OCI-LY3 (cell line): ENCODE results near the gene SLC16A9.
A peak's percentile ranks its signal among the peaks of the same experiment; 100 is the strongest.
"Not testable (repeated sequence)": the region's sequence is repeated elsewhere in the genome, so short reads cannot be mapped to it uniquely, and the experiment has no call there.

Experiments
- H2AFZ ChIP-seq: fragments of 200-600, 300-600 bp; shearing (Covaris generic); 2 replicates; pipeline ENCODE4 v1.6.0; 2014; ENCODE audit warnings: antibody characterized with exemption, low read depth, low read length
- H3K27ac ChIP-seq: fragments of 200-600, 300-600 bp; sonication (generic); 2 replicates; pipeline ENCODE4 v1.5.1; 2014; ENCODE audit warnings: mild to moderate bottlenecking, low read length, moderate library complexity, mixed read lengths
- H3K27me3 ChIP-seq: fragments of 200-600, 300-600 bp; sonication (generic); 2 replicates; pipeline ENCODE4 v1.6.1; 2014; ENCODE audit warnings: low read depth, low read length, mixed read lengths
- H3K36me3 ChIP-seq: fragments of 200-600, 300-600 bp; sonication (generic); replicated peaks from 2 replicates; pipeline ENCODE3; 2014; ENCODE audit warnings: low read depth, low read length, mixed read lengths
- H3K4me1 ChIP-seq: fragments of 300-600, 200-600 bp; sonication (generic); 2 replicates; pipeline ENCODE4 v1.6.1; 2014; ENCODE audit warnings: low read length, mixed read lengths
- H3K4me2 ChIP-seq: fragments of 200-600, 300-600 bp; sonication (generic); 2 replicates; pipeline ENCODE4 v1.6.1; 2014; ENCODE audit warnings: low read length, mixed read lengths
- H3K4me3 ChIP-seq: fragments of 300-600, 200-600 bp; sonication (generic); 2 replicates; pipeline ENCODE4 v1.5.1; 2014; ENCODE audit warnings: antibody characterized with exemption, mild to moderate bottlenecking, low read length, moderate library complexity
- H3K79me2 ChIP-seq: fragments of 300-600, 200-600 bp; shearing (Covaris generic); 2 replicates; pipeline ENCODE4 v1.6.1; 2014; ENCODE audit warnings: mild to moderate bottlenecking, low read length, mixed read lengths
- H3K9ac ChIP-seq: fragments of 300-600, 200-600 bp; shearing (Covaris generic); 2 replicates; pipeline ENCODE4 v1.6.0; 2014; ENCODE audit warnings: mild to moderate bottlenecking, low read length, moderate library complexity
- H3K9me3 ChIP-seq: fragments of 200-600, 300-600 bp; shearing (Covaris generic); 2 replicates; pipeline ENCODE4 v1.6.1; 2014; ENCODE audit warnings: low read length, mixed read lengths; ENCODE audit not compliant: insufficient read depth
- H4K20me1 ChIP-seq: fragments of 200-600, 300-600 bp; sonication (generic); 2 replicates; pipeline ENCODE4 v1.6.1; 2016; ENCODE audit warnings: low read length, mixed read lengths; ENCODE audit not compliant: insufficient read depth
- CTCF ChIP-seq: fragments of 200-600, 300-600 bp; sonication (generic); IDR thresholded peaks from 2 replicates; pipeline ENCODE4 v1.5.1; 2014; ENCODE audit warnings: antibody characterized with exemption, low read length, low read depth
- EZH2phosphoT487 ChIP-seq: fragments of 200-600 bp; shearing (Covaris generic); IDR thresholded peaks from 2 replicates; pipeline ENCODE4 v1.6.1; 2018; ENCODE audit warnings: antibody characterized with exemption, mixed run types, low read depth

SLC16A9 gene

GRCh38 chr10:59672150-59672875 is 37.3 kb downstream of the SLC16A9 start:
- TF ChIP-seq EZH2phosphoT487, result no peak
- no peak for TF ChIP-seq CTCF
- Histone ChIP-seq H3K27me3 (no peaks in the 10 kb centered on the region), H3K4me1 (peaks cover 28% of the 10 kb centered on the region), H4K20me1 (no peaks in the 10 kb centered on the region), H3K9me3 (no peaks in the 10 kb centered on the region), H3K27ac (peak overlapping the region; percentile 52), H3K9ac (no peak overlapping the region; the same call in 1 of the 2 replicates), H3K36me3 (peaks cover 35% of the 10 kb centered on the region), H2AFZ (no peak overlapping the region), H3K4me2 (peak overlapping the region; percentile 54), H3K79me2 (peaks cover 4% of the 10 kb centered on the region; the same call in 1 of the 2 replicates), H3K4me3 (no peak overlapping the region)

DNA sequence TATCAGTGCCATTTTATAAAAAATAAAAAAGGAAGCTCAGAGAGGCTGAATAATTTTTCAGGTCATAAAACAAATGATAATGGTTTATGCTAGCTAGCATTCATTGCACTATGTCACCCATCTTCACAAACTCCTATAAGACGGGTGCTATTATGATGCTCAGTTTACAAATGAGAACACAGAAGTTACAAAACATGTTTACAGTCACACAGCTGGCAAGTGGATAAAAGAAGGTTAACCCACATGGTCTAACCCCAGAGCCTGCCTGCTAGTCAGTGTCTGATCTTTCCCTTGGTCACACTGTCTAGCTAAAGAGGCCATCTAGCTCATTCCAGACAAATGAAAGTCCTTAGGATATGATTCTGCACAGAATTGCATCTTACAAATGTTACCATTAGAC is 39.4 kb downstream of the SLC16A9 start:
- Histone ChIP-seq H3K4me2 (no peak overlapping the region), H3K79me2 (no peaks in the 10 kb centered on the region), H3K9me3 (no peaks in the 10 kb centered on the region), H3K9ac (no peak overlapping the region), H3K27me3 (no peaks in the 10 kb centered on the region), H2AFZ (no peak overlapping the region), H4K20me1 (no peaks in the 10 kb centered on the region), H3K4me1 (peaks cover 22% of the 10 kb centered on the region), H3K36me3 (peaks cover 41% of the 10 kb centered on the region), H3K4me3 (no peak overlapping the region), H3K27ac (no peak overlapping the region)
- TF ChIP-seq CTCF (no peak), EZH2phosphoT487 (no peak)

DNA sequence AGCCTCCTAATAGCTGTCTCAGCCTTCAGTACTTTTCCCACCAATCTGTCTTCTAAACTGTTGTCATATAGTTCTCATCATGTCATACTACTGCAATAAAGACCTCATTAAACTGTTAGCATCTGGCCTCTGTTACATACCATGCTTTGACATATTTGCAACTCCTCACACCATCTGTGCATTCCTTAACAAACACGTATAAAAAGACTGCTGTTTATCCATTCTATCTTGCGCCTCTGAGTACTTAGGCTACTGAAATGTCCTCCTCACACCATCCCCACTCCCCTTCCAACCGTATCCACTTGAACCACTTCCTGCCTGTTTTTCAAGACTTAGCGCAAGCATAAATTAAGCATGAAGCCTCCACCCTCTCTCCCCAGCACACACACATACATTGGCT is 41.6 kb downstream of the SLC16A9 start:
- H3K4me2 ChIP-seq, result no peak overlapping the region
- no peaks in the 10 kb centered on the region for H3K79me2 ChIP-seq
- H3K4me3 ChIP-seq, result no peak overlapping the region
- H3K36me3 ChIP-seq, result peaks cover 36% of the 10 kb centered on the region
- H2AFZ ChIP-seq, result no peak overlapping the region
- no peaks in the 10 kb centered on the region for H4K20me1 ChIP-seq
- peaks cover 18% of the 10 kb centered on the region for H3K4me1 ChIP-seq
- no peak for TF ChIP-seq CTCF
- TF ChIP-seq EZH2phosphoT487, result no peak
- no peak overlapping the region for H3K27ac ChIP-seq
- no peaks in the 10 kb centered on the region for H3K27me3 ChIP-seq
- no peaks in the 10 kb centered on the region for H3K9me3 ChIP-seq
- no peak overlapping the region for H3K9ac ChIP-seq

- Histone ChIP-seq H3K9me3 (no peaks in the 10 kb centered on the region), H3K36me3 (peaks cover 24% of the 10 kb centered on the region), H3K79me2 (no peaks in the 10 kb centered on the region), H2AFZ (no peak overlapping the region), H3K4me2 (no peak overlapping the region), H3K27me3 (no peaks in the 10 kb centered on the region), H3K4me1 (peaks cover under 1% of the 10 kb centered on the region; the same call in 1 of the 2 replicates), H3K9ac (no peak overlapping the region), H3K27ac (no peak overlapping the region), H4K20me1 (no peaks in the 10 kb centered on the region), H3K4me3 (no peak overlapping the region)
- TF ChIP-seq CTCF (no peak), EZH2phosphoT487 (no peak)
Observed at GRCh38 chr10:59666310-59666709, 43.3 kb downstream of the SLC16A9 start.

DNA sequence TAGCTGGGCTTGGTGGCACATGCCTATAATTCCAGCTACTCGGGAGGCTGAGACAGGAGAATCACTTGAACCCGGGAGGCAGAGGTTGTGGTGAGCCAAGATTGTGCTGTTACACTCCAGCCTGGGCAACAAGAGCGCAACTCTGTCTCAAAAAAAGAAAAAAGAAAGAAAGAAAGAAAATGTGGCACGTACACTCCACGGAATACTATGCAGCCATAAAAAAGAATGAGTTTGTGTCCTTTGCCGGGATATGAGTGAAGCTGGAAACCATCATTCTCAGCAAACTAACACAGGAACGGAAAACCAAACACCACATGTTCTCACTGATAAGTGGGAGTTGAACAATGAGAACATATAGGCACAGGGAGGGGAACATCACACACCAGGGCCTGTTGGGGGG is 46.4 kb downstream of the SLC16A9 start:
- not testable (repeated sequence) for H2AFZ ChIP-seq, H3K4me3 ChIP-seq, H3K4me2 ChIP-seq, H4K20me1 ChIP-seq, H3K9ac ChIP-seq, H3K79me2 ChIP-seq, H3K27ac ChIP-seq, H3K27me3 ChIP-seq, H3K4me1 ChIP-seq, H3K9me3 ChIP-seq
- H3K36me3 ChIP-seq, result peaks cover 19% of the 10 kb centered on the region
